Activated CD8-positive, alpha-beta memory T cell treated with anti-CD3 and anti-CD28 coated beads, Interleukin-2, amount 50 U/mL, for 48 hours (primary cell): ENCODE results near the gene RCAN3.
"Not testable (repeated sequence)": the region's sequence is repeated elsewhere in the genome, so short reads cannot be mapped to it uniquely, and the experiment has no call there.

Source experiments
- DNase-seq: peaks from one replicate; pipeline ENCODE4 v3.0.0-alpha.2; 2020

Gene RCAN3

GRCh38 chr1:24486331-24487065 lies 16.1 kb upstream of the RCAN3 start:
- DNase-seq: no peak

- DNase-seq: no peak
These were observed 15.2 kb upstream of the RCAN3 start for GRCh38 chr1:24487455-24487854.

GRCh38 chr1:24488159-24488558 lies 14.5 kb upstream of the RCAN3 start:
- peak; percentile 69 for DNase-seq

GRCh38 chr1:24489674-24490073 lies 13.0 kb upstream of the RCAN3 start:
- DNase-seq: no peak

GRCh38 chr1:24490101-24490781 lies 12.4 kb upstream of the RCAN3 start:
- DNase-seq: no peak

GRCh38 chr1:24491577-24492360 lies 10.9 kb upstream of the RCAN3 start:
- DNase-seq: no peak

- not testable (repeated sequence) for DNase-seq
These were observed 9.7 kb upstream of the RCAN3 start for GRCh38 chr1:24492935-24493334.

GRCh38 chr1:24493785-24494184 lies 8.9 kb upstream of the RCAN3 start:
- DNase-seq: no peak

- DNase-seq: no peak
These were observed 4.0 kb upstream of the RCAN3 start for GRCh38 chr1:24498589-24498988.

- DNase-seq: no peak
These were observed 2.1 kb upstream of the RCAN3 start for GRCh38 chr1:24500448-24501048.

GRCh38 chr1:24501371-24502064 lies 1.1 kb upstream of the RCAN3 start:
- DNase-seq: peak; percentile 65

GRCh38 chr1:24502065-24502708 lies 449 bp upstream of the RCAN3 start:
- peak; percentile 88 for DNase-seq

- peak; percentile 68 for DNase-seq
These were observed 569 bp downstream of the RCAN3 start for GRCh38 chr1:24503059-24503751.

- DNase-seq: peak; percentile 64
These were observed 1.4 kb downstream of the RCAN3 start for GRCh38 chr1:24503870-24504523.

GRCh38 chr1:24504560-24504959 lies 1.9 kb downstream of the RCAN3 start:
- DNase-seq: no peak

GRCh38 chr1:24505816-24506215 lies 3.2 kb downstream of the RCAN3 start:
- no peak for DNase-seq

- no peak for DNase-seq
These were observed 4.2 kb downstream of the RCAN3 start for GRCh38 chr1:24506691-24507381.

GRCh38 chr1:24507405-24507804 lies 4.8 kb downstream of the RCAN3 start:
- DNase-seq: no peak

GRCh38 chr1:24508911-24509310 lies 6.3 kb downstream of the RCAN3 start:
- no peak for DNase-seq

GRCh38 chr1:24513706-24514105 lies 11.1 kb downstream of the RCAN3 start:
- no peak for DNase-seq
